D721Med (cell line): ENCODE results near the gene NKX2-8.

Experiments
- DNase-seq: peaks from one replicate; pipeline ENCODE4 v3.0.0; 2011; ENCODE audit warnings: low spot score; ENCODE audit not compliant: insufficient read length
- FAIRE-seq: peaks from 2 replicates; lab custom pipeline; 2011; peaks lifted over from hg19 to GRCh38; lab: Jason Lieb, UNC
- CTCF ChIP-seq: IDR thresholded peaks from 2 replicates; pipeline ENCODE4 v1.5.1; 2012; ENCODE audit warnings: mild to moderate bottlenecking, control low read depth; ENCODE audit not compliant: insufficient read depth; ENCODE audit errors: missing control alignments

Gene NKX2-8

GRCh38 chr14:36588119-36588518 lies 5.7 kb upstream of the NKX2-8 start:
- no peak for TF ChIP-seq CTCF
- DNase-seq: no peak
- FAIRE-seq: no peak

GRCh38 chr14:36585100-36585499 lies 2.7 kb upstream of the NKX2-8 start:
- DNase-seq: no peak
- no peak for FAIRE-seq
- no peak for TF ChIP-seq CTCF

GRCh38 chr14:36583893-36584811 lies 1.7 kb upstream of the NKX2-8 start:
- no peak for TF ChIP-seq CTCF
- FAIRE-seq (no peak), DNase-seq (no peak)

GRCh38 chr14:36583242-36583892 lies 953 bp upstream of the NKX2-8 start:
- no peak for TF ChIP-seq CTCF
- FAIRE-seq: no peak
- no peak for DNase-seq

- DNase-seq (no peak), FAIRE-seq (no peak)
- no peak for TF ChIP-seq CTCF
Measured at GRCh38 chr14:36582874-36583241, 444 bp upstream of the NKX2-8 start.

GRCh38 chr14:36580856-36581831 lies 1.3 kb downstream of the NKX2-8 start:
- no peak for TF ChIP-seq CTCF
- FAIRE-seq: no peak
- DNase-seq: no peak
